Central memory CD8-positive, alpha-beta T cell (primary cell): ENCODE measurements around the gene SCD.
A peak's percentile ranks its signal among the peaks of the same experiment; 100 is the strongest.

Experiments
- ATAC-seq: fragments of 150-1000 bp; cut with Tn5 transposase; replicated peaks from 2 replicates; pipeline ENCODE4 v1.10.0; 2022; ENCODE audit warnings: mild to moderate bottlenecking, moderate FRiP score, moderate number of reproducible peaks; ENCODE audit not compliant: poor library complexity, severe bottlenecking; ENCODE audit errors: extremely low read depth
- DNase-seq, 2 donors: peaks; one replicate each; pipeline ENCODE4 v3.0.0; 2021; ENCODE audit warnings: low spot score in 2 of 2
- H3K27ac Mint-ChIP-seq: one replicate; pipeline ENCODE4 v1.8.0; 2022; ENCODE audit warnings: low read depth, mild to moderate bottlenecking, moderate library complexity, mixed read lengths
- H3K27me3 Mint-ChIP-seq: one replicate; pipeline ENCODE4 v1.8.0; 2022; ENCODE audit warnings: mixed read lengths
- H3K36me3 Mint-ChIP-seq: one replicate; pipeline ENCODE4 v1.8.0; 2022; ENCODE audit warnings: mild to moderate bottlenecking, moderate library complexity, mixed read lengths; ENCODE audit not compliant: insufficient read depth
- H3K4me1 Mint-ChIP-seq: one replicate; pipeline ENCODE4 v1.8.0; 2022; ENCODE audit warnings: mixed read lengths
- H3K4me3 Mint-ChIP-seq: one replicate; pipeline ENCODE4 v1.8.0; 2022; ENCODE audit warnings: mild to moderate bottlenecking, moderate library complexity, mixed read lengths
- H3K9me3 Mint-ChIP-seq: one replicate; pipeline ENCODE4 v1.8.0; 2022; ENCODE audit warnings: mixed read lengths

SCD gene

DNA sequence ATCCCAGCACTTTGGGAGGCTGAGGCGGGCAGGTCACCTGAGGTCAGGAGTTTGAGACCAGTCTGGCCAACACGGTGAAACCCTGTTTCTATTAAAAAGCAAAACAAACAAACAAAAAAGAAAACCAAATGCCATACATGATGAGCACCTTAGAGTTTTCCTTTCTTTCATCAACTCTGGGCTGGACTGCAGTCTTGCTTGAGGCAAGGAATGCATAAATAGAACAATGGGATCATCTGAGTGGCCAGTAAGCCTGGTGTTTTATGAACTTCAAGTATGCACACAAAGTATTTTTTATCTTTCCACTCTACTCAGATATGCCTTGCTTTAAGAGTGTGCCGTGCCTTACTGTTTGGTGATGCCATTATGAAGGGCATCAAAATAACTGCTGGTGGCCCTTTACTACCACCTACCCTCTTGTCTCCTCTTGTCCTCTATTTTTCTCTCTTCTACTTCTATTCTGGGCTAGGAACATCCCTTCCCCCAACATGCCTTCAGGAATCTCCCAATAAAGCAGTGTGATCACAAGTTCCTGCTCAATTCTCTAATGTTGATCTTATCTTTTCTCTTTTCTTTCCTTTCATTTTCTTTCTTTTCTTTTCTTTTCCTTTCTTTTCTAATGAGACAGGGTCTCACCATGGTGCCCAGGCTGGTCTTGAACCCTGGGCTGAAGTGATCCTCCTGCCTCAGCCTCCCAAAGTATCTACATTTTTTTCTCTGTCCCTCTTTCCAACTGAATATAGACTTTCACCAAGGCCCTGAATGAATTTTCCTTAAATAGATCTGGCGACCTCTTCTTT, 10.2 kb downstream of the SCD start:
- peaks cover 3% of the 10 kb centered on the region for H3K36me3 Mint-ChIP-seq
- no peaks in the 10 kb centered on the region for H3K27me3 Mint-ChIP-seq
- ATAC-seq (no peak), DNase-seq (no peak)
- no peak overlapping the region for H3K4me3 Mint-ChIP-seq
- H3K9me3 Mint-ChIP-seq, result no peaks in the 10 kb centered on the region
- H3K4me1 Mint-ChIP-seq, result no peaks in the 10 kb centered on the region
- H3K27ac Mint-ChIP-seq, result peak overlapping the region; percentile 69

DNA sequence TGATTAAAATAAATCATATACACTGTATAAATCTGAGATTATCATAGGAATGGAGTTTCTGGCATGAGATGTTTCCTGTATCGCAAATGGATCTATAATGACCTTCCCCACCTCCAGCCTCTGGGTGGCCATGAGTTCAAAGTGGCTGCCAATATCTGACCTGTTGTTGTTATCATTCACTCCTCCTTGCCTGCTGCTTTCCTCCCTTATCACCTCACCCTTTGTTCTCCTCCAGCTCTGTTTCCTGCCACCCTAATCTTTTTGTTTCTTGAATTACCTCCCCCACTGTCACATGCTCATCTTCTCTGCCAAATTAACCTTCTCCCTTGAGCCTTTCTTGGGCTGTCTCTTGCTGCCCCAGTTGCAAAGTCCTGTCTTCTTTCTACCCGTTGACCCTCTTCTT, 12.0 kb downstream of the SCD start:
- H3K9me3 Mint-ChIP-seq, result no peaks in the 10 kb centered on the region
- ATAC-seq, result no peak
- H3K27me3 Mint-ChIP-seq, result no peaks in the 10 kb centered on the region
- H3K4me3 Mint-ChIP-seq, result no peak overlapping the region
- H3K36me3 Mint-ChIP-seq, result no peaks in the 10 kb centered on the region
- no peak overlapping the region for H3K27ac Mint-ChIP-seq
- DNase-seq, result no peak
- no peaks in the 10 kb centered on the region for H3K4me1 Mint-ChIP-seq

DNA sequence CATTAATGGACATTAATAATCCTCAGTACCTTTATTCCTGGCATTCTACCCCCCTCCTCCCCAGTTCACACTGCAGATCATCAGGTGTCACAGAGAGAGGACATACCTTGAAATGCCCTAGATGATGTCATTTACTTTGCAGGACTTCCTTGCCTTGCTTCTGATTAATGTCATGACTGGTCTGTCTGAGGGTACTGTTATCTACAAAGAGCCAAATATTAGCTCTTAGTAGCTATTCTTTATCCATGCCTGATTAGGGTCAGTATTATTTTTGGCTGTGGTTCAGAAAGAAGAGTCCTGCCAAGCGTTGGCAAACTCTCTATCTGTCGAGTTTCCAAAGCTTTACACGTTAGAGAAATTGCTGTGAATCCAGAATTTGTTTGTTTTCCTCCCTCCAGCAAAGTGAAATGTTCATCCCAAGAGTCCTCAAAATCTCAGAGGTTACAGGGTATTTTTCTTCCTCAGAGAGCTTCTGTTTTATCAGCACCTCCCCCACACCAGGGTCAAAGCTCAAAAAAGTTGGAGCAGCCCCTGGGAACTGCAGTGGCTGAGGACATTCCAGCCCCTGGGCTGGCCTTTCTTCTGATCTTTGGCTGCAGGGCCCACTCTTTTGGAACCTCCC, 12.6 kb downstream of the SCD start:
- DNase-seq (no peak), ATAC-seq (no peak)
- Mint-ChIP-seq H3K27me3 (no peaks in the 10 kb centered on the region), H3K27ac (no peak overlapping the region), H3K9me3 (no peaks in the 10 kb centered on the region), H3K36me3 (no peaks in the 10 kb centered on the region), H3K4me1 (no peaks in the 10 kb centered on the region), H3K4me3 (no peak overlapping the region)

DNA sequence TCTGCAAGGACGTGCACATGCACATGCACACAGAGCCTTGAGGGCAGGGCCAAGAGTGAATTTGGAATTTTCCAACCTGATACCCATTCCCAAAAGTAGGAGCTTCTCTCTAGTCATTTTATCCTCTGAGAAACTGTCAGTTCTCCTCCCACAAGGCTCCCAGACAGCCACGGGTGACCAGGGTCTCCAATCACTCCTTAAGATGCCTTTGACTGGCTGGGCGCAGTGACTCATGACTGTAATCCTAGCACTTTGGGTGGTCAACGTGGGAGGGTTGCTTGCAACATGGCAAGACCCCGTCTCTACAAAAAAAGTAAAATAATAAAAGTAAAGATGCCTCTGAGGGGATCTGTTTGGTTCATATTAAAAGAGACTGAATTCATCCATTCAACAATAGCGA, 13.2 kb downstream of the SCD start:
- DNase-seq, result no peak
- no peak overlapping the region for H3K4me3 Mint-ChIP-seq
- no peaks in the 10 kb centered on the region for H3K27me3 Mint-ChIP-seq
- ATAC-seq, result no peak
- H3K27ac Mint-ChIP-seq, result no peak overlapping the region
- H3K36me3 Mint-ChIP-seq, result no peaks in the 10 kb centered on the region
- H3K9me3 Mint-ChIP-seq, result no peaks in the 10 kb centered on the region
- H3K4me1 Mint-ChIP-seq, result no peaks in the 10 kb centered on the region

DNA sequence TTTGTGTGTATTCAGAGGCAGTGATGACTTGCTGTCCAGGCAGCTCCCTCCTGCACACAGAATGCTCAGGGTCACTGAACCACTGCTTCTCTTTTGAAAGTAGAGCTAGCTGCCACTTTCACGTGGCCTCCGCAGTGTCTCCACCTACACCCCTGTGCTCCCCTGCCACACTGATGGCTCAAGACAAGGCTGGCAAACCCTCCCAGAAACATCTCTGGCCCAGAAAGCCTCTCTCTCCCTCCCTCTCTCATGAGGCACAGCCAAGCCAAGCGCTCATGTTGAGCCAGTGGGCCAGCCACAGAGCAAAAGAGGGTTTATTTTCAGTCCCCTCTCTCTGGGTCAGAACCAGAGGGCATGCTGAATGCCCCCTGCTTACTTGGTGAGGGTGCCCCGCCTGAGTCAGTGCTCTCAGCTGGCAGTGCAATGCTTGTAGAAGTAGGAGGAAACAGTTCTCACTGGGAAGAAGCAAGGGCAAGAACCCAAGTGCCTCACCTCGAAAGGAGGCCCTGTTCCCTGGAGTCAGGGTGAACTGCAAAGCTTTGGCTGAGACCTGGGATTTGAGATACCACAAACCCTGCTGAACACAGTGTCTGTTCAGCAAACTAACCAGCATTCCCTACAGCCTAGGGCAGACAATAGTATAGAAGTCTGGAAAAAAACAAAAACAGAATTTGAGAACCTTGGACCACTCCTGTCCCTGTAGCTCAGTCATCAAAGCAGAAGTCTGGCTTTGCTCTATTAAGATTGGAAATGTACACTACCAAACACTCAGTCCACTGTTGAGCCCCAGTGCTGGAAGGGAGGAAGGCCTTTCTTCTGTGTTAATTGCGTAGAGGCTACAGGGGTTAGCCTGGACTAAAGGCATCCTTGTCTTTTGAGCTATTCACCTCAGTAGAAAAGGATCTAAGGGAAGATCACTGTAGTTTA, 15.8 kb downstream of the SCD start:
- Mint-ChIP-seq H3K4me1 (no peaks in the 10 kb centered on the region), H3K27ac (no peak overlapping the region)

DNA sequence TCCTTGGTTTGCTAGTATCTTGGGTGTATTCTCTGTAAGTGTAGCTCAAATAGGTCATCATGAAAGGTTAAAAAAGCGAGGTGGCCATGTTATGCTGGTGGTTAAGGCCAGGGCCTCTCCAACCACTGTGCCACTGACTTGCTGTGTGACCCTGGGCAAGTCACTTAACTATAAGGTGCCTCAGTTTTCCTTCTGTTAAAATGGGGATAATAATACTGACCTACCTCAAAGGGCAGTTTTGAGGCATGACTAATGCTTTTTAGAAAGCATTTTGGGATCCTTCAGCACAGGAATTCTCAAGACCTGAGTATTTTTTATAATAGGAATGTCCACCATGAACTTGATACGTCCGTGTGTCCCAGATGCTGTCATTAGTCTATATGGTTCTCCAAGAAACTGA, 17.1 kb downstream of the SCD start:
- ATAC-seq (no peak), DNase-seq (no peak)
- Mint-ChIP-seq H3K4me3 (no peak overlapping the region), H3K9me3 (no peaks in the 10 kb centered on the region), H3K4me1 (no peaks in the 10 kb centered on the region), H3K36me3 (no peaks in the 10 kb centered on the region), H3K27ac (no peak overlapping the region), H3K27me3 (no peaks in the 10 kb centered on the region)

More for the DNA sequence above, 15.8 kb downstream of the SCD start:
- no peaks in the 10 kb centered on the region for H3K9me3 Mint-ChIP-seq
- no peak overlapping the region for H3K4me3 Mint-ChIP-seq
- no peak for DNase-seq
- no peaks in the 10 kb centered on the region for H3K36me3 Mint-ChIP-seq
- H3K27me3 Mint-ChIP-seq, result no peaks in the 10 kb centered on the region
- ATAC-seq, result no peak

DNA sequence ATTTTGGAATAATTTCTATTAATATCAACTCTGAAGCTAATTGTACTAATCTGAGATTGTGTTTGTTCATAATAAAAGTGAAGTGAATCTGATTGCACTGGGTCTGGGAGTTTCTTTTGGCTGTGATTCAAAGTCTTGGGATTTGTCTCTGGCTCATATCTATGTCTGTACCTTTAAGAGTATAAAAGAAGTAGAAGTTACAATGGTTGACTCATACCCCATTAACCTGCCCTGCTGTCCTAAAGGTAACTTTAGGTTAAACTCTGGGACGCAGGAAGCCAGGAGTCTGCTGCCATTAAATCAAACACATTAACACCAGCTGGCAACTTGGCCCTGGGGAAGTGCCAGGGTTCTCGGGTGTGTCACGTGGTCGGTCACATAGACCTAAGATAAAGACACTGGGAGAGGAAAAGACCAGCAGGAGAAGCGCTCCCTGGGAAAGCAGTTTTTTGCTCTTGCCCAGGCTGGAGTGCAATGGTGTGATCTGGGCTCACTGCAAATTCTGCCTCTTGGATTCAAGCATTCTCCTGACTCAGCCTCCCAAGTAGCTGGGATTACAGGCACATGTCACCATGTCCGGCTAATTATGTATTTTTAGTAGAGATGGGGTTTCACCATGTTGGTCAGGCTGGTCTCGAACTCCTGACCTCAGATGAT, 17.8 kb downstream of the SCD start:
- H3K27ac Mint-ChIP-seq, result no peak overlapping the region
- H3K4me3 Mint-ChIP-seq, result no peak overlapping the region
- no peak for ATAC-seq
- no peak for DNase-seq
- no peaks in the 10 kb centered on the region for H3K36me3 Mint-ChIP-seq
- no peaks in the 10 kb centered on the region for H3K27me3 Mint-ChIP-seq
- no peaks in the 10 kb centered on the region for H3K9me3 Mint-ChIP-seq
- no peaks in the 10 kb centered on the region for H3K4me1 Mint-ChIP-seq

DNA sequence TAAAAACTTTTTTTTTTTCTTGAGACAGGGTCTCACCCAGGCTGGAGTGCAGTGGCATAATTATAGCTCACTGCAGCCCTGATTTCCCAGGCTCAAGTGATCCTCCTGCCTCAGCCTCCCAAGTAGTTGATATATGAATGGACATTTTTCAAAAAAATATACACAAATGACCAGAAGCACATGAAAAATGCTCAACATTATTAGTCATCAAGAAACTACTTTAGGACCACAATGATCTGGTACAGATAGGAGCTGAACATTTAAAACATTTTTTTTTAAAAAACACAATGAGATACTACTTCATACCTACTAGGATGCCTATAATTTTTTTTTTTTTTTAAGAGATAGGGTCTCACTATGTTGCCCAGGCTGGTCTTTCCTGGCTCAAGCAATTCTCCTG, 21.7 kb downstream of the SCD start:
- Mint-ChIP-seq H3K4me3 (no peak overlapping the region), H3K27ac (no peak overlapping the region), H3K4me1 (peaks cover 13% of the 10 kb centered on the region), H3K27me3 (no peaks in the 10 kb centered on the region), H3K36me3 (peaks cover 10% of the 10 kb centered on the region), H3K9me3 (no peaks in the 10 kb centered on the region)
- ATAC-seq (no peak), DNase-seq (no peak)

DNA sequence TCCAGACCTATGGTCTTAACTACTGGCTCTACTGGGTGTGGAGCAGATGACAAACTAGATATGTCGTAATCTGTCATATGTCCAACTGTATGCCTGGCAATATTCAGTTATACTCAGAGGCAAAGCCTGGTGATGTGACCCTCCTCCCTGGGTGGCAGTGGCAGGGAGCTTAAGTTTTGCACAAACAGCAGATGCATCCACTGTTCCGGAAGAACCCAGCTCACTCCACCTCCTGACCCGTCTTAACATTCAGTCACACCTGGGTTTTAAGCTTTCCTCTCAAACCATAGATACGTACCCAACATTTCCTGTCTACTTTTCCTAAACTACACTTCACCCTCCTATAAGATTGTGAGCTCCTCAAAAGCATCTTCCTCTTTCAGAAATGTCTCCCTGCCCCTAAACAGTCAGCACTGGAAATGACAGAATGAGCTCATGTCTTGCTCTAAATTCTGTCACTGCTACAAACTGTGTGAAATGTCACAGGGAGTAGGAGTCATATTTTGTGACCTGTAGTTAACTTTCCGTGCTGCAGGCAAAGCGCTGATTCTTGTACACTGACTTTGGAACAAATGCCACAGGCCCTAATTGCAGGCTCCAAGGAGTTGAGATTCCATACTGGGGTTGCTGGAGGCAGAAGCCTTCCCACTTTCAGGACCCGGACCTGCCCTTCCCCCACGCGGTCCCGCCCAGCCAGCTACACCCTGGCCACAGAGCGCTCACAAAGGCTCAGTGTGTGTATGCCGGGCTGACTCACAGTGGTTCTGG, 23.9 kb downstream of the SCD start:
- Mint-ChIP-seq H3K9me3 (no peaks in the 10 kb centered on the region), H3K27me3 (no peaks in the 10 kb centered on the region), H3K4me3 (no peak overlapping the region), H3K27ac (no peak overlapping the region), H3K36me3 (peaks cover 10% of the 10 kb centered on the region), H3K4me1 (peaks cover 13% of the 10 kb centered on the region)
- peak; percentile 70 for ATAC-seq
- DNase-seq, result peak; percentile 34 to 62

DNA sequence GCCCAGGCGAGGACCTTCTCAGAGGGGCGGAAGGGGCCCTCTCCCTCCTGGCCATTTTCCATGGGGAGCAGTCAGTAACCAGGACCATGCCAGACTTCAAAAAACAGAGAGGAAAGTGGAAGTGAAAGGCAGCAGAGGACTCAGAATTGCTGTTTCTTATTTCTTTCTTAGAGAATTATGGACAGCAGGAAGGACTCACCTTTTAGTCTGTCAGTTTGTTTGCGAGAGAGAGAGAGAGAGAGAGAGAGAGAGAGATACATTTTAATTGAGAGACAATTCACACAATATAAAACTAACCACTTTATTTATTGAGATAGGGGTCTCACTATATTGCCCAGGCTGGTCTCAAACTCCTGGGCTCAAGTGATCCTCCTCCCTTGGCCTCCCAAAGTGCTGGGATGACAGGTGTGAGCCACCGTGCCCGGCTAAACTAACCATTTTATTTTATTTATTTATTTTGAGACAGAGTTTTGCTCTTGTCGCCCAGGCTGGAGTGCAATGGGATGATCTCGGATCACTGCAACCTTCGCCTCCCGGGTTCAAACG, 24.5 kb downstream of the SCD start:
- Mint-ChIP-seq H3K27ac (no peak overlapping the region), H3K27me3 (no peaks in the 10 kb centered on the region), H3K4me3 (no peak overlapping the region), H3K36me3 (peaks cover 10% of the 10 kb centered on the region), H3K4me1 (peaks cover 13% of the 10 kb centered on the region), H3K9me3 (no peaks in the 10 kb centered on the region)
- DNase-seq, result no peak
- no peak for ATAC-seq

DNA sequence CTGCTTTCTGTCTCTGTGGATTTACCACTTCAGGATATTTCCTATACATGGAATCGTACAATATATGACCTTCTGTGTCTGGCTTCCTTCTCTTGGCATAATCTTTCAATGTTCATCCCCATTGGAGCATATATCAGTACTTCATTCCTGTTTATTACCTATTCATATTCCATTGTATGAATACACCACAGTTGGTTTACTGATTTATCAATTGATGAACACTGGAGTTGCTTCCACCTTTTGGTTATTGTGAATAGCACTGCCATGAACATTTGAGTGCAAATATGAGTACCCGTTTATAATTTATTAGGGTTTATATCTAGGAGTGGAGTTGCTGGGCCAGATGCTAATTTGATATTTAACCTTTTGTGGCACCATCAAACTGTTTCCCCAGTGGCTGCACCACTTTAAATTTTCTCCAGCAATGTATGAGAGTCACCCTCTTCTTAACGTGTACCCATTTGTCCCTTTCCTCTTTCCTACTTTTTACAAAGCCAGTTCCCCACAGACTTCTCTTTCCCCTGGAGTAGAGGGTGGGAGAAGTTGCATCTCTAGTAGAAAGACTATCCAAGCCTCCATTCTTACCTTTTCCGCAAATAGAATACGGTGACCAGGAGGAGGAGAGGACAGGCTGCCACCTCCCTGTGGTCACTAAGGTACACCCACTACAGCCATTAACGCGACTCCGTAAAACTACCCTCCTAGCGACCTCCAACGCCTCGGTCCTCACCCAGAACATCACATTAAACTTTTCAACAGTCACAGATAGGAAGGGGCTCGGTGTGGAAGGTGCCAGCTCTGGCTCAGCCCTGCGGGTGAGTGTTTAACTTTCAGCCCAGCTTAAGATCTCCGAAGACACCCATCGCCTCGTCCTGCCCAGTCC, 25.6 kb downstream of the SCD start:
- peaks cover 17% of the 10 kb centered on the region for H3K4me1 Mint-ChIP-seq
- no peak overlapping the region for H3K4me3 Mint-ChIP-seq
- H3K9me3 Mint-ChIP-seq, result no peaks in the 10 kb centered on the region
- DNase-seq, result no peak
- ATAC-seq, result no peak
- H3K27ac Mint-ChIP-seq, result no peak overlapping the region
- peaks cover 11% of the 10 kb centered on the region for H3K36me3 Mint-ChIP-seq
- H3K27me3 Mint-ChIP-seq, result no peaks in the 10 kb centered on the region
